GM21360 (cell line): ENCODE measurements around the gene MMP14.
"Not testable (repeated sequence)": the region's sequence is repeated elsewhere in the genome, so short reads cannot be mapped to it uniquely, and the experiment has no call there.

Experiments used
- ATAC-seq: cut with Tn5 transposase; IDR thresholded peaks from one replicate; pipeline ENCODE4 v1.9.1; 2021; ENCODE audit warnings: mild to moderate bottlenecking, moderate library complexity; ENCODE audit not compliant: unreplicated experiment

Gene MMP14

DNA sequence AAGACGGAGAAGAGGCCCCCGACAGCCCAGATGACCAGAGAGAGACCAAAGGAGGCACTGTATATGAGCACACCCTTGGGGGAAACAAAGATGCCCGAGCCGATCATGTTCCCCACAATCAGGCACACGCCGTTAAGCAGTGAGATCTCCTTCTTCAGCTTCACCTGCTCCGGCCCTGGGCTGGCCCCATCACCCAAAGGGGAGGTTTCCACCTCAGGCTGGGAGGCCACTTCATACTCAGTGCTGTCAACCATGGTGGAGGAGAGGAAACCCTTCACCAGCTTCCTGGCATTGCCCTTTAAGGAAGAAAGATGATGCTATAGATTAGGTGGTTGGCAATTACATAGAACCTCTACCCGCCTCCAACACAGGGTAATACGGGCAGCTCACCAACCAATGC is 23.2 kb upstream of the MMP14 start:
- ATAC-seq, result no peak

DNA sequence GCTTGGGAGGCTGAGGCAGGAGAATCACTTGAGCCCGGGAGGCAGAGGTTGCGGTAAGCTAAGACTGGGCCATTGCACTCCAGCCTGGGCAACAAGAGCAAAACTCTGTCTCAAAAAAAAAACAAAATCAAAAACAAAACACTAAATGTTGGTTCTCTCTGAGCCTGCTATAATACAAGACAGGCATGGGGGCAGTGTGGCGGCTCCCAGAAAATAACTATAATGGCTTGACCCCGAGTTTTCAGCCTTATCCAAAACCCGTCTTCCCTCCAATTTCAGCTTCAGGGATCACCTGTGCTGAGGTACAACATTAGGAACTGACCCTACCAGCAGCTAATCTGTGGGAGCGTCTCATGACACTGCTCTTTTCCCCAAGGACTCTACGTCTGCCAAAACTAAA is 22.0 kb upstream of the MMP14 start:
- ATAC-seq, result no peak

DNA sequence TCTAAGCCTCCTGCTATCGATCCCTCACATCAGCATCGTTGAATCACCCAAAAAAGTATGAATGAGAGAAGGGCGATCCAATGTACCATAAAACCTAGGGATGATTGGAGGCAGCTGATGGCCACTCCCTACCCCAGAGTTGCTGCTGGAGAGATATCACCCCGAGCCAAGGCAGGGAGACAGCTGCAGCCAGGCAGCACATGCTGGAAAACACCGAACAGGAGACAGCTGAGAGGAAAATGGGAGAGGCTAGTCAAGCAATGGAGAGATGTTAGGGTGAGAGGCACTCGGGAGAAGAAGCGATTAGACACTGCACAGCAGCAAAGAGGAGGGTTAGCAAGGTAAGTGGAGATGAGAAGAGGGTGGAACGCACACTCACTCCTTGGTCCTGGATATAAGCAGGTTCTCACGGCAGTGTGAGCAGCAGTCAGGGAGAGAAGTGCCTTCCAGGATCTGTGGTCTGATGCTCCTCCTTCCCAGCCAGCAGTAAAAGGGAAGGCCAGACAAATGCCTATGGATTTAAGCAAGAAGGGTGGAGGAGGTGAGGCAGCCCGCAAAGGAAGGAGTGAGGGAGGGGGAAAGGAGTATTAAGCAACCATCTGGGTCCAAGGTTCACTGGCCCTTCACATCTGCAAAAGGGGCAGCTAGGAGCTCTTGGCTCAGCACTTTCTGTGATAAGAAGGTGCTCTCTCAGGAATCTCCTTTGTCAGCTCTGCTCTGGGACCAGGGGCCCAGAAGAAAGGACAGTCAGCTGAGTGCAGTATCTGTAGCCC is 21.3 kb upstream of the MMP14 start, which contains the start of gene SLC7A7:
SLC7A7 (minus strand) TSS at position 495 of the 773 bp plus-strand sequence. CDS start 2,037 bp downstream, outside the sequence.
- ATAC-seq, result no peak

DNA sequence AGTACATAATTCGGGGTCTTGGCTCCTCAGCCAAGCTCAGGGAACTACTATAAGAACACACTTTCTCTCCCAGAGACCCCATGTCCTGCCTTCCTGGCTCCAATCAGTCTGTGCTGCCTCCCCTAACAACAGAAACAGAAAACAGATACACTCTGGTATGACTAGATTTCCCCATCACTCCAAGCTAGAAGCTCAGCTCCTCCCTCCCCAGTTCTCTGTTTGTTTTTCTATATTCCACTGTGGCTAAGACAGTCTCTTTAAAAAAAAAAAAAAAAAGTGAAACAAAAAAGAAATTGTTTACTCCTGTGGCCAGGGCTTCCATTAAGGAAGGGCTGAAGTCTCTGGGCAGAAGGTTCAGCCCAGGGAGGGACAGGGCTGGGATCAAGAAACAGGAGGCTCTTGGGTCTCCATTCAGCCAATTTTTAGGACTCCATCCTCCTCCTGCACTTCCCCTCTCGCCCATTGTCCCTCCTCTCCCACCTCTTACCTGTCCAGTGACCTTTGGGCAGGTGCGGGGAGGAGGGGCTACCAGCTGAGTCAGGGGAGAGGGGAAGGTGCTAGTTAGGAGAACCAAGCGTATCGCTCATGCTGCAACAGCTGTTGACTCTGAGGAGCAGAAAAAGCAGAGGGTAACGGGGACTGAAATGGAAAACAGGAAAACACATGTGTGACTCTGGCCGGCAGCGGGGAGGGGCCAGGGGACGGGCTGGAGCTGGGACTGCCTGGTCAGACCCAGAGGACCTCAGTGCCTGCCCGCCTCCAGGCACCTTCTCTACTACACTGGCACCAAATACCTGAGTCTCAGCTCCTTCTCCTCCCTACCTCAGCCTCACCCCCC is 17.0 kb upstream of the MMP14 start:
- ATAC-seq, result no peak

DNA sequence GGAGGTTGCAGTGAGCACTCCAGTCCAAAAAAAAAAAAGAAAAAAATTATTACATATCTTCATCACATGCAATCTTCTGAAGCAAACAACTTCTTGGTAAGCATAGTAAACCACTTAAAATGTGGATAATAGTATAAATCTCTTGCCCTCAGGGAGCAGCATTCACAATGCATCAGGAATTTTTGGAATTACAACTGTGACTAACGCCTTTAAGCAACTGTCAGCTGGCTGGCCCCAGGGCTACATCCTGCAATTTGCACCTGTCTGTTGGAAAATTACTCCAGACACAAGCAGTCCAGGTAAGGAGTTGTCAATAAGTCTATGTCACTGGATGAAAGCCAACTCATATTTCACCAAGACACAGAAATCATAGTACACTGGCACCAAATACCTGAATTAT is 15.7 kb upstream of the MMP14 start:
- no peak for ATAC-seq

DNA sequence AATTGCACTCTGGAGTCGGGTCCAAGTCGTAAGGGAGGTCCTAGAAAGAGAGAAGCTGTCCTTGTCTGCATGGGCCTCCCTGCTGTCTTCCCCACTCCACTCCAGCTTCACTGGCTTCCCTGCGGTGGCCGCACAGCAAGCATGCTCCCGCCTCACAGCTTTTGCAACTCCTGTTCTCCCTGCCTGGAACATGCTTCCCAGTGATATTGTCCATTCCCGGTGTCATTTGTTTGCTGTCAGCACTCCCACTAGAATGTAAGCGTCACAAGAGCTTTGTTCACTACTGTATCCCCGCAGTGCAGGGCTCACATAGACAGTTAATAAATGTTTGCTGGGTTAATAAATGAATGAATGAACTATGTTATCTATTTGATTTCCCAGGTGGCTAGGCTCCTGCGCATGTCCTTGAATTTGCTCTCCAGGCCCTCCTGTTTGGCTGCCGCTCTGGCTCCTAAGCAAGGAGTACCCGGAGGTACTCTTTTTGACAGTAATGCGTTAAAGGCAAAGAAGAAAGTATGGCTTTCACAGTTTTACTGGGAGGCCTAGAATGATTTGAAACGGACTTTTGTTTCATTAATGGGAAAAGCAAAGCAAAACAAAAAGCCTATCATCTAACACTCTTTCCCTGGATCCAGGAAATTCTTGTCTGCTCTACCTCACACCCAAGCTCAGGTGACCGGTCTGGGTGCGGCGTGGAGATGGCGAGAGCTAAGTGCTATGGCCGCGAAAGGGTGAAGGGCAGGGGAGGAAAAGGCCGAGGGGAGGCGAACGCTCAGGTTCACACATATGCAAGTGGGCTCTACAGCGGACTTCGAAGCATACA is 15.0 kb upstream of the MMP14 start:
- no peak for ATAC-seq

DNA sequence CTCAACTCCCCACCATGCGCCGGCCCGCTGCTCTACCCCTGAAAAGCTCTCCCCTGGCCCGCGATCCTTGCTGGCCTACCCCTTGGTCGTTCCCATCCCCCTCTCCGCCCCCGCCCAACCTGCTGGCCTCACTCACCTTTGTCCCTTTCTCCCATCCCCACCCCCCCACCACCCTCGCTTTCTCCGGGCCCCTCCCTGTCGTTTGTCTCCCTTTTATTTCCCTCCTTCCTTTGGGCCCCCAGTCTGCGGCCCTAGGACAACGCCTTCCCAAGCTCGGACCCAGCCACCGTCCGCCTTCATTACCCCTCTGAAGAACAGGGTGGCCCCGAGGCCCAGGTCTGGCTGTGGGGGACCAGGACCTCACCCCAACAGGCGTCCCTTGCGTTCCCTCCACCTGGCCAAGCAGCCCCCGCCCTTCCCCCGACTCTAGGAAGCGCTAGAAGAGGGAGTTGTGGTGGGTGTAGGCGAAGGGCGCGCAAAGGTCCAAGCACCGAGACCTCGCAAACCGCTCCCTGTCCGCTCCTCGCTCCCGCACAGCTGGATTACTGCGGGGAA is 14.3 kb upstream of the MMP14 start:
- ATAC-seq, result no peak

DNA sequence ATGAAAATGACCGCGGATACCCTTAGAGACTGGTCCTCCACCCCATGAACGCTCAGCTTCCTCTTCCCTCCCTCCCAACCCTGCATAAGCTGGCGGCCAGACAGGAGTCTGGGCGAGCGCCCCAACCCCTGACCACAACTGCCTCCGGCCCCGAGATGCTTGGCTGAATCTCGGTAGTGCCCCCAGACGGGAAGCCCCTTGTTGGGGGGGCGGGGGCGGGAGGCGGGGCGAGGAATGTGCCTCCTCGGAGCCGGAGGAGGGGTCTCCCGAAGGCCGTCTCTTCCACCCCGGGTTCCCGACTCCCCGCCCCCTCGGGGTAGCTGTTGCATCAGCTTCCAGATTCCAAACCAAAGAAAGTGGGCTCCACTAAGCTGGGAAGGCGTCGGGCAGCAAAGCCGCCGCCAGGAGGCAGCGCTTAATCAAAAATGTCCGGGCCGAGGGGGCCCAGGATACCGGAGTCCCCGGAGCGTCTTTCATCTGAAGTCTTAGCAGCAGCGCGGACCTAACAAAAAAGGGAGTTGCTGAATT is 13.8 kb upstream of the MMP14 start:
- peak; percentile 45 for ATAC-seq

DNA sequence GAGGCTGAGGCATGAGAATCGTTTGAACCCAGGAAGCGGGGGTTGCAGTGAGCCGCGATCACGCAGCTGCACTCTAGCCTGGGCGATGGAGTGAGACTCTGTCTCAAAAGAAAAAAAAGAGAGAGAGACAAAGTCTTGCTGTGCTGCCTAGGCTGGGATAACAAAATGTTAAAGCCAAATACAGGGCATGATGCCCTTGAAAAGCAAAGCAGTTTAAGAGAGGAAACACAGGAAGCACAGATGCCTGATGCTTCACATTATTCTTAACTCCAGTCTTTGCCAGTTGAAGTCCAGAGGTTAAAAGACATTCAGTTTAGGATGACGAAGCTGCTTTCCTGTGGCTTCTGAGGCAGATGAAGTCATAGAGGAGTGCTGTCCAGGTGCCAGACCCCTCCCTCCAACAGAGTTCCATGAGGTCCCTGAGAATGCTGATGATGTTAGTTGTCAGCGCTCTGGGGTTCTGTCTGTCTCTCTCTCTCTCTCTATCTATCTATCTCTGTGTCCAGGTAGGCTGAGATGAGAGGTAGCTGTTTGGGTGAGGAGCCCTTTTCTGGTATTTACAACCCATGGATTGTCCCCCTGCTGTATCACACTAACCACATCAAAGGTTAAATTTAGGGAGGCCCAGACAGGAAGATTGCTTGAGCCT is 11.6 kb upstream of the MMP14 start:
- ATAC-seq, result no peak

DNA sequence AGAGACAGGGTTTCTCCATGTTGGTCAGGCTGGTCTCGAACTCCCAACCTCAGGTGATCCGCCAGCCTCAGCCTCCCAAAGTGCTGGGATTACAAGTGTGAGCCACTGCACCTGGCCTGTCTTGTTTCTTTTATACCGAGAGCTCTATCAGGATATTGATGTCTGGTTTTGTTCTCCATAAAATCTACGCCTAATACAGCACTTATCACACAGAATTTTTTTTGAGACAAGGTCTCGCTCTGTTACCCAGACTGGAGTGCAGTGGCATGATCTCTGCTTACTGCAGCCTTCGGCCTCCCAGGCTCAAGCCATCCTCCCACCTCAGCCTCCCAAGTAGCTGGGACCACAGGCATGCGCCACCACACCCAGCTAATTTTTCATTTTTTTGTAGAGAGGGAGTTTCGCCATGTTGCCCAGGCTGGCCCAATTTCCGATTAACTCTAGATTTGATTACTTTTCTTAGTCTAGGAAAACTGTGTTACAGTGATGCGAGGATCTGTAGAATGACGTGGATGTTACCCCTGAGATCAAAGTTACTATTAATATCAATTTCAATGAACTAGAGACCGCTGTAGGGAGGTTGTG is 7.2 kb upstream of the MMP14 start:
- ATAC-seq, result not testable (repeated sequence)

DNA sequence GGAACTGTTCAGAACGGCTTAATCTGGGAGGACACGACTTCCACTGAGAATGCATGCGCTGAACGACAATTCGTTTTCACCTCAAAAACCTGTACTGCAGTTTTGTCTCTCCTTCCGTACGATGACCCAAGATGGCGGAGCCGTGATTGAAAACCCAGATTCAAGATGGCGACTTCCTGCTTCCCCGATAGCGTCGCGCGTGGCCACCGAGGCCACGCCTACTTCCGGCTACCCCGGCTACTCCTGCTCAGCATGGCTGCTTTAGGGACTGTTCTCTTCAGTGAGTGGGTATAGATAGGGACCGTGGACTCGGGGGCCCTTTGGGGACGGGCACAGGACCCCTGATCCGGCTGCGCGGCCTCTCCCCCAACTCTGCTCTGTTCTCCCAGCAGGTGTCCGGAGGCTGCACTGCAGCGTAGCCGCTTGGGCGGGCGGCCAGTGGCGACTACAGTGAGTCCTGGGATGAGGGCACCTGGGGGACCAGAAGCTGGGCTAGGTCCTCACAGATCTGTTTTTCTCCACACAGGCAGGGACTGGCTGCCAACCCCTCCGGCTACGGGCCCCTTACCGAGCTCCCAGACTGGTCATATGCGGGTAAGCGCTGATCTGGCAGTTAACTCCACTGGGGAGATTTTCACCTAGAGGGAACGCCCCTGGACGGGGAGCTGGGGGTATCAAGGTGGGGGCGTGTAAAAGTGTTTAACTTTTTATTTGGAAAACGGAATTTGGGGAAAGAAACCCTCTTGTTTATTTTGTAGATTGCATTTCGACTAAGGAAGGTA is 6.5 kb upstream of the MMP14 start, which contains the start of gene MRPL52:
MRPL52 (plus strand) TSS at position 227 of the 782 bp plus-strand sequence; CDS start at position 253, 26 bp downstream.
- peak; percentile 88 for ATAC-seq

DNA sequence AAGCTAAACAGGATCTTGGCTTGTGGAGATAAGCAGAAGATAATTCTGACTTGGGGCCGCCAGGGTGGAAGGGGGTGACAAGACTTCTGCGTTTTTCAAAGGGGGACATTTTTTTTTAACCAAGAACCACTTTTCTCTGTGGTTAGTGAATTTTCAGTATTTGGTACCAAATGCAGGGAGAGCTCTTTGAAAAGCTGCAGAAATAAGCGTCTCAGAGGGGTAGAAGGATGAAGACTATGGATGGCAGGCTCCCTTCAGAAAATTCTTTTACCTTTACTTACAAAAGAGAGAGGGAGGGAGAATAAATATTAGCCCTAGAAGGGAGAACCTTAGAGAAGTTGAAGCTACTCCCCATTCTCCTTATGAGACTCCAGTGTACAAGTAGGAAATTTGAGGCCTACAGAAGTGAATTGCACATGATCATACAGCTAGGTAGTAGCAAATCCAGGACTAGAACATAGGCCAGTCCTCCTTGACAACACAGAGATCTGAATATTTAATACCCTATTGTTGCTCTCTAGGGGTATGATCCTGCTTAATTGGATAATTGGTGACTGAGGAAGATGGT is 5.9 kb upstream of the MMP14 start:
- ATAC-seq, result no peak

DNA sequence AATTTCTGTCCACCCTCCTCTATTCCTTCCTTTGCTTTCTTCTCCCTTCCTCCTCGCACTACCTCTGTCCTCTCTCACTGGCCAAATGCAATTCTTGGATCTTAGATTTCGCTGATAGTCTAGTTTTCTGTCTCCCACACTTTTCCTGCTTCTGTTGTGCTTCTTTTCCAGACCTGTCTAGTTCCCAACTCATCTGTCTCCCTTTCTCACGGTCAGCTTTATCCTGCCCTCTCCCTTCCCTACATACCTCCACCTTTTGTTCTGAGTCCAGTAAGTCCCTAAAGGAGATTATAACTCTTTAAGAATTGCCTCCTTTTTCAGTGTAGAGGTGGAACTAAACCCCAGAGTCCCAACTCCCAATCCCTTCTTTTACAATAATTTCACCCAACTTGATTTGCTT is 880 bp upstream of the MMP14 start:
- ATAC-seq, result no peak

DNA sequence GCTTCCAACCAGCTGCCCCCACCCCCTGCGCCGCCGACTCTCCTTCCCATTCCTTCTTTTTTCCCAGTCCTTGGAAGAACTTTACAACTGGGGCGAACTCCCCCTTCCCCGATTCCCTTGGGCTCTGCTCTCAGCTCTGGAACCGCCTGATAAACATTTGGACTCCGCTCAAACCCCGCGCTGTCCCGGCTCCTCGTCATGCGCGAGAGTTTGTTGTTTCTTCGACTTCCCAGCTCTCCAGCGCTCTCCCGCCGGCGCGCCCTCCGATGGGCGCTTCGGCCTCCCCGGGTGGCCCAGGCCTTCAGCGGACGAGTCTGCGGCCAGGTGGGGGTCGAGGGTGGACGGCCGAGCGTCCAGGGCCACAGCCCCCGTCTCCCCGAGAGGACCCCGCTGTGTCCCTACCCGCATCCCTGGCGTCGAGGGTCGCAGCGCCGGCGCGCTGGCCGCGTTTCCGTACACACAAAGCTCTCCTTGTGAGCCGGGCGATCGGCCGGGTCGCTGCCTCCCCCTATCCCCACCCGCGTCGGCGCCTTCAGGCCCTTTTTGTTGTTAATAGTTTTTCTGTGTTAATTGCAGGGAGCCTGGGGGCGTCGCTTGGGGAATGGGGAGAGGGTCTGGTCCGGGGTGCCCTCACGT is 847 bp downstream of the MMP14 start:
- ATAC-seq, result no peak

DNA sequence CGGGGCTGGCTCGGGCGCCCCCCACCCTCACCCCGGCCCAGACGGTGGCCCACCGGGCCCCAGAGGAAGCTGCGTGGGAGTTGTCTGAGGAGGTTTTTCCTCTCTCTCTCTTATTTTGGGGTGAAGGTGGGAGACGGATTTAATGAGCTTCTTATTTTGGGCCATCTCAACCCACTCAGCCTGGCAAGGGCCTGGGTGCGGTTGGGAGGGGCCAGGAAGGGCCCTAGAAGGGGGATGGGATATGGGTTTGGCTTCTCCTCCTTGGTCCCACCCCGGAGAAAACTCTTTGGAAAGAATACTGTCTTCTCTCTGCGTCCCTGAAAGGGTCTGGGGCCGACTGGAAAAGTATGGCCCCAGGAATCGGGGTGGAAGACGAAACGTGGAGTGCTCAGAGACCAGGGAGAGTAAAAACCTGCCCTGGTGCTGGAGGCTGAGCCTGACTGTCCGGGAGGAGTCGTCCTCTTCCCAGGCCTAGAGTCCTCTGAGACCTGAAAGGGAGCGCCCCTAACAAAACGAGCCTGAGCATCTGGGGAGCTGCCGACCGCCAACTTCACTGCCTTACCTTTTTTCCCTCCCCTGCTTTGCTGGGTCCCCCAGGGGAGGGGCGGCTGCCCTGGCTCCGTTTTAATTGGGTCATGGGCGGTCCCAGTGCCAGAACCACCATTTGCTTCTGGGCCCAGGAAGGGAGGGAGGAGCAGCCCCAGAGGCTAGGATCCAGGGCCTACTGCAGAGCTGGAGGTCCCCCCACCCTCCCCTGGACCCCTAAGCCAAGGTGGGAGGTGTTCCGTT is 1.6 kb downstream of the MMP14 start:
- no peak for ATAC-seq

DNA sequence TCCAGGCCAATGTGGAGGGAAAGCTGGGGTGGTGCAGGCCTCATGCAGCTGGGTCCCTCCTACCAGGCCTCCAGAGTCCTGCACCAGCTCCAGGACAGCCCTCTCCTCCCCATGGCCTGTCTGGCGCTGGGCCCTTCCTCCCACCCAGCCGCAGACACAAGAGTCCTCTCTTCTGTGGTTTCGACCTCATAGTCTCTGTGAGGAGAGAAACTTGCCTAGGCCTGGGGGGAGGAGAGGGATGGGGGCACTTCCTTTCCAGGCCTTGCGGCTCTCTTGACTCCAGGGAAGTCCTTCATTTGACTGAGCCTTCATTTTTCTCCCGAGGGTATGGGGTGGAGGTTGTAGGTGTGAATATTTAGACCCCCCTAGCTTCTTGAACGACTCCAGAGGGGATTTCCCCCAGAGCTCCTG is 2.3 kb downstream of the MMP14 start:
- no peak for ATAC-seq

DNA sequence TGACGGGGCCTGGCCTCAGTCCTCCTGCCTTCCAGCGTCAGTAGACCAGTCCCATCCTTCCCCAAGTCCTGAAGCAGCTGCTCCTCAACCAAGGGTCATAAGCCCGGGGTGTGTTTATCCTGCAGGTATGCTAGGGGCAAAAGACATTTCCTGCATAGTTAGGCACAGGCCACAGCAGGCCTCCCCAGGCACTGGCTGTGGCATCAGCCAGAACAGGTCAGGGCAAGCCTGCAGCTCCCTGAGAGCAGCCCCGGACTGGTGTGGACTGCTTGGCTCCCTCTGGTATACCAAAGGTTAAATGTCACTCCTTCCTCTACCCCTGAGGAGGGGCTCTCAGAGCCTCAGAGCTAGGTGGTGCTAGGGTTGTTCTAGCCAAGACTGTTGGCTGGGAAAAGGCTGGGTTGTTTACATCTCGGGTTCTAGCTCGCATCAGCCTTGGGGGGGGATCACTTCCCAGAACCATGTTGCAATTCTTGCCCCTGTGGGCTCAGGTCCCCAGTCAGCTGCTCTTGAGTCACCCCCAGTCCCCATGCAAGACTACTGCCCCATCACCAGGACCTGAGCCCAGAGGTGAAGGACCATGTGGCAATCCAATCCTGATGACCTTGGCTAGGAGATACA is 2.9 kb downstream of the MMP14 start:
- no peak for ATAC-seq
